Activated T-helper 2 cell treated with anti-CD3 and anti-CD28 coated beads, Interferon-gamma antibody, Interleukin-2, Interleukin-4, amounts not matched to agents 10 μg/mL and 5 μg/mL and 100 μg/mL, durations not matched to agents 14 hours and 24 hours and 36 hours (primary cell): ENCODE results near the gene UPK3BL2. TPM values are rescaled to one million over a fixed set of nuclear protein-coding genes. Genes with fewer than 3 reads are reported as not detected.
A peak's percentile ranks its signal among the peaks of the same experiment; 100 is the strongest.
"Not testable (repeated sequence)": the region's sequence is repeated elsewhere in the genome, so short reads cannot be mapped to it uniquely, and the experiment has no call there.

ENCODE experiments used
- DNase-seq: peaks from one replicate; pipeline ENCODE4 v3.0.0; 2021; ENCODE audit warnings: low spot score
- H3K27ac Mint-ChIP-seq: one replicate; pipeline ENCODE4 v1.8.0; 2021; ENCODE audit warnings: mixed read lengths
- H3K27me3 Mint-ChIP-seq: one replicate; pipeline ENCODE4 v1.8.0; 2021; ENCODE audit warnings: low read depth, mixed read lengths
- H3K36me3 Mint-ChIP-seq: one replicate; pipeline ENCODE4 v1.8.0; 2021; ENCODE audit warnings: low read depth, mixed read lengths
- H3K4me1 Mint-ChIP-seq: one replicate; pipeline ENCODE4 v1.8.0; 2021; ENCODE audit warnings: low read depth, mixed read lengths
- H3K4me3 Mint-ChIP-seq: one replicate; pipeline ENCODE4 v1.8.0; 2021; ENCODE audit warnings: low read depth, mild to moderate bottlenecking, moderate library complexity, mixed read lengths
- H3K9me3 Mint-ChIP-seq: one replicate; pipeline ENCODE4 v1.8.0; 2021; ENCODE audit warnings: mixed read lengths
- intact Hi-C: fragments of 100-400 bp; cut with micrococcal nuclease; formaldehyde crosslinking; loops from one replicate; pipeline ENCODE4 v1.15.1; 2023
- total RNA-seq: library from RNA; stranded (reverse); gene quantifications from 2 replicates; pipeline ENCODE4 v1.2.3, GENCODE V29; 2022

The UPK3BL2 gene
- total RNA-seq, 1 donor from 2014 or later, result 15.1 TPM

GRCh38 chr7:102496861-102497260 is 46.6 kb downstream of the UPK3BL2 start:
- H3K9me3 Mint-ChIP-seq, DNase-seq, intact Hi-C loops, H3K27ac Mint-ChIP-seq, H3K36me3 Mint-ChIP-seq, H3K4me3 Mint-ChIP-seq, H3K4me1 Mint-ChIP-seq, H3K27me3 Mint-ChIP-seq: not testable (repeated sequence)

GRCh38 chr7:102494473-102495149 is 48.9 kb downstream of the UPK3BL2 start:
- H3K27me3 Mint-ChIP-seq, H3K4me3 Mint-ChIP-seq, intact Hi-C loops, H3K36me3 Mint-ChIP-seq, H3K27ac Mint-ChIP-seq, DNase-seq, H3K4me1 Mint-ChIP-seq, H3K9me3 Mint-ChIP-seq: not testable (repeated sequence)

GRCh38 chr7:102494026-102494425 is 49.5 kb downstream of the UPK3BL2 start:
- H3K27ac Mint-ChIP-seq, intact Hi-C loops, H3K9me3 Mint-ChIP-seq, H3K27me3 Mint-ChIP-seq, H3K36me3 Mint-ChIP-seq, H3K4me1 Mint-ChIP-seq, H3K4me3 Mint-ChIP-seq, DNase-seq: not testable (repeated sequence)

GRCh38 chr7:102493220-102493935 is 50.1 kb downstream of the UPK3BL2 start:
- H3K4me1 Mint-ChIP-seq, result not testable (repeated sequence)

GRCh38 chr7:102490529-102491075 is 52.9 kb downstream of the UPK3BL2 start:
- H3K4me3 Mint-ChIP-seq, H3K9me3 Mint-ChIP-seq, H3K36me3 Mint-ChIP-seq, H3K27me3 Mint-ChIP-seq, intact Hi-C loops, H3K27ac Mint-ChIP-seq, H3K4me1 Mint-ChIP-seq: not testable (repeated sequence)
- peak; percentile 57 for DNase-seq

More at GRCh38 chr7:102493220-102493935, 50.1 kb downstream of the UPK3BL2 start:
- H3K9me3 Mint-ChIP-seq, DNase-seq, H3K36me3 Mint-ChIP-seq, H3K27ac Mint-ChIP-seq, H3K4me3 Mint-ChIP-seq, intact Hi-C loops, H3K27me3 Mint-ChIP-seq: not testable (repeated sequence)

Other genes starting within 250 kb of the UPK3BL2 start
- not detected in 2 replicates for gene SPDYE6, start 187.3 kb downstream of the UPK3BL2 start, total RNA-seq
- 25.7 and 30.0 TPM in 2 replicates for gene PRKRIP1, start 147.3 kb downstream of the UPK3BL2 start, total RNA-seq
- gene ORAI2, start 110.1 kb downstream of the UPK3BL2 start, total RNA-seq, result 53.5 and 53.8 TPM in 2 replicates
- gene ALKBH4, start 78.8 kb downstream of the UPK3BL2 start, total RNA-seq, result 8.9 and 10.0 TPM in 2 replicates
- 21.8 and 22.0 TPM in 2 replicates for gene LRWD1, start 78.7 kb downstream of the UPK3BL2 start, total RNA-seq
- gene POLR2J, start 64.8 kb downstream of the UPK3BL2 start, total RNA-seq, result 46.8 and 52.2 TPM in 2 replicates
- 17.1 and 20.3 TPM in 2 replicates for gene RASA4B, start 25.9 kb downstream of the UPK3BL2 start, total RNA-seq
- gene SPDYE2, start 7.5 kb upstream of the UPK3BL2 start, total RNA-seq, result not detected in 2 replicates
- 45.2 and 50.7 TPM in 2 replicates for gene POLR2J3, start 28.9 kb upstream of the UPK3BL2 start, total RNA-seq
- gene RASA4, start 73.1 kb upstream of the UPK3BL2 start, total RNA-seq, result 45.5 and 46.6 TPM in 2 replicates
- gene UPK3BL1, start 99.1 kb upstream of the UPK3BL2 start, total RNA-seq, result 10.6 and 17.5 TPM in 2 replicates
- not detected in 2 replicates for gene SPDYE2B, start 106.6 kb upstream of the UPK3BL2 start, total RNA-seq
- 13.9 and 17.3 TPM in 2 replicates for gene POLR2J2, start 128.0 kb upstream of the UPK3BL2 start, total RNA-seq
- gene FAM185A, start 205.3 kb upstream of the UPK3BL2 start, total RNA-seq, result 8.3 and 9.4 TPM in 2 replicates